Measurements from ENCODE around the gene KIAA1755.
A peak's percentile ranks its signal among the peaks of the same experiment; 100 is the strongest.

Gene KIAA1755

GRCh38 chr20:38216201-38216600, 44.3 kb downstream of the KIAA1755 start:
- no peak for TF ChIP-seq CTCF (conservative IDR thresholded peaks at IDR 0.05; ENCODE audit: control insufficient read depth, insufficient read depth, low read depth, low read length)
- DNase-seq (ENCODE audit: low read depth), result no peak
- no peak overlapping the region for H3K4me3 ChIP-seq (ENCODE audit: control insufficient read depth, low read depth, low read length)

- no peak for TF ChIP-seq CTCF (conservative IDR thresholded peaks at IDR 0.05; ENCODE audit: control insufficient read depth, insufficient read depth, low read depth, low read length)
- H3K4me3 ChIP-seq (ENCODE audit: control insufficient read depth, low read depth, low read length), result no peak overlapping the region
- no peak for DNase-seq (ENCODE audit: low read depth)
Observed at GRCh38 chr20:38215194-38216182, 45.0 kb downstream of the KIAA1755 start.

GRCh38 chr20:38214256-38215193, 46.0 kb downstream of the KIAA1755 start:
- no peak overlapping the region for H3K4me3 ChIP-seq (ENCODE audit: control insufficient read depth, low read depth, low read length)
- peak; percentile 11 for TF ChIP-seq CTCF (conservative IDR thresholded peaks at IDR 0.05; ENCODE audit: control insufficient read depth, insufficient read depth, low read depth, low read length)
- DNase-seq (ENCODE audit: low read depth), result no peak

- DNase-seq (ENCODE audit: low read depth), result no peak
- no peak for TF ChIP-seq CTCF (conservative IDR thresholded peaks at IDR 0.05; ENCODE audit: control insufficient read depth, insufficient read depth, low read depth, low read length)
- no peak overlapping the region for H3K4me3 ChIP-seq (ENCODE audit: control insufficient read depth, low read depth, low read length)
Observed at GRCh38 chr20:38213607-38213940, 47.0 kb downstream of the KIAA1755 start.

- TF ChIP-seq CTCF (conservative IDR thresholded peaks at IDR 0.05; ENCODE audit: control insufficient read depth, insufficient read depth, low read depth, low read length), result no peak
- no peak overlapping the region for H3K4me3 ChIP-seq (ENCODE audit: control insufficient read depth, low read depth, low read length)
- no peak for DNase-seq (ENCODE audit: low read depth)
Observed at GRCh38 chr20:38212806-38213606, 47.5 kb downstream of the KIAA1755 start.
